ENCODE measurements around the gene ELMO1. TPM values are rescaled to one million over a fixed set of nuclear protein-coding genes. Genes with fewer than 3 reads are reported as not detected.

The ELMO1 gene
- total and polyA plus RNA-seq, 10 of the 15 experiments (the other 5 are each of a cell fraction or from before 2014, with no cell fraction given) = 22.6 to 85.9 (median 56.6) TPM

- TF ChIP-seq CEBPZ (IDR thresholded peaks at IDR 0.05; ENCODE audit: low read depth, low read length) (no peak), SIX5 (IDR thresholded peaks at IDR 0.05; ENCODE audit: low read depth, low read length, severe bottlenecking) (no peak), WRNIP1 (IDR thresholded peaks at IDR 0.05; ENCODE audit: borderline replicate concordance, low read depth, low read length) (no peak), NBN (IDR thresholded peaks at IDR 0.05) (no peak), SKIL (IDR thresholded peaks at IDR 0.05; ENCODE audit: low read depth, poor library complexity, severe bottlenecking) (no peak), CHD2 (IDR thresholded peaks at IDR 0.05; ENCODE audit: borderline replicate concordance, low read depth, low read length) (no peak), TCF7 (IDR thresholded peaks at IDR 0.05; ENCODE audit: borderline replicate concordance) (no peak), EED (IDR thresholded peaks at IDR 0.05; ENCODE audit: low read depth) (no peak)
Measured at GRCh38 chr7:37405128-37405527, 43.5 kb downstream of the ELMO1 start (continued).

All from GM12878 (cell line).